ENCODE results near the gene NEO1.
"Not testable (repeated sequence)": the region's sequence is repeated elsewhere in the genome, so short reads cannot be mapped to it uniquely, and the experiment has no call there.

NEO1 gene

DNA sequence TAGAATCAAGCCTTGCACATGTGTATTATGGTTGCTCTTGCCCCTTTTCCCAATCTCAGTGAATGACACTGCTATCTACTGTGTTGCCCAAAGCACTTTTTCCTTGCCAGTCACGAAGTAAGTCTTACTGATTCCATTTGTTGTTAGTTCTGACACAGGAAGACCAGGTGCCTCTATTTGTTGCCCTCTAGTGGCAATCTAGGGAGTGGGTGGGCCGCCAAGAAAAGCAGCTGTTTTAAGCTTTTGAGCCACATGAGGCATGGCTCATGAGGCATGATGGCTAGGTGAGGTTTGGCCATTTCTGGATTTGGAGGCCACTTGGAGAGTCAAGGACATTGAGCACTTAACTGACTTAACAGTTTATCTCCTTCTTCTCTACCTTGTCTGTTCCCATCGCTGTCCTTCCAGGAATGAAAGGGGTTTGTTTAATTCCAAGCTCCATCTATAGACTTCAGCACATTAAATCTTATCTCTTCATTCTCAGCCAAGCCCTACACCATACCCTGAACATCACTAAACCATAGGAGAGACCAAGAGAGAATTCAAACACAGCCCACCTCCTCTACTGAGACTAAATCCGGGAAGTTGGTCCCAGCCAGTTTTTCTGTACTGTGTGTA, 213.4 kb downstream of the NEO1 start:
- DNase-seq (ENCODE audit: low spot score) = peak; percentile 35

DNA sequence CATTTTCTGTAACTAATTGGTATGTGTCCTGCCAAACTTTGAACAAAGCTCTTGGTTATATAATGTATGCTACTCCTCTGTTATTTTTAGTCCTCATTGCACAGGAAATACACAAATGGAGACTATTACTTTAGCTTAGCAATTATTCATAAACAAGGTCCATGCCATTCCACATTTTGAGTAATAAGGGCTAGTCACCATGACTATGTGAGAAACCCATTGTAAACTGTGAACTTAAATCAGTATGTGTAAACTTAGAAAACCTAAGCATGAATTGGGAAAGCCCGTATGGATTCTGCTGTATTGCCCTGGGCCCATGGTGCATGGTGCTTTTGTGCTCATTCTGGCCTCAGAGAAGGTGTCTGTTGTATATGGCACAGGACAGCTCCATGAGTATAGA, 216.2 kb downstream of the NEO1 start:
- DNase-seq (ENCODE audit: low spot score) = no peak

DNA sequence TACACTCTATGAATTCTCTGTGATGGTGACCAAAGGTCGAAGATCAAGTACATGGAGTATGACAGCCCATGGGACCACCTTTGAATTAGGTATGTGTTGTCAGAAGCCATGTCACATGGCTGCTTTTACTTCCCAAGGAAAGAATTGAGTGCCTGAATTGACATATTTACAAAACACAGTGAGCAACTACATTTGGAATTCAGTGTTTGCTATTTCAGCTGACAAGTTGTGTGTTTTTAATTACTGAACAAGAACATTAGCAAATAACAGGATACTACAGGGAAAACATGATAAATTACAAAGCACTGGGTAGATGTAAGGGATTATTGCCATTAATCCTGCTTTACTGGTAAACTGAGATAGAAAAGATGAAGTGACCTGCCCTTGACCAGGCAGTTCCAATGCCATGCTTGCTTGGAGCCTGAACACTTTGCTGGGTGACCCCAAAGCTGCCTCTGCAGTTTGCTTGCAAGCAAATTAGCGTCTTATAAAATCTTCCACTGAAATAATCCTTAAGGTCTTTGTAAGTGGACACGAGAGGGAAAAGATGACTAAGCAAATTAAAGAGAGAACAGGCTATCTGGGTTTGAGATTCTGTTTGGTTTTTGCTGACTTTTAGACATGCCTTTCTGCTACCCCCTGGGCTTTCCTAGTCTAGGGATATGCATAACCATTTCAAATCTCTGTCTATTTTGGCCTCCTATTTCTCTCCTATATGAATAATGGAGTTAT, 218.3 kb downstream of the NEO1 start:
- DNase-seq (ENCODE audit: low spot score) = no peak

DNA sequence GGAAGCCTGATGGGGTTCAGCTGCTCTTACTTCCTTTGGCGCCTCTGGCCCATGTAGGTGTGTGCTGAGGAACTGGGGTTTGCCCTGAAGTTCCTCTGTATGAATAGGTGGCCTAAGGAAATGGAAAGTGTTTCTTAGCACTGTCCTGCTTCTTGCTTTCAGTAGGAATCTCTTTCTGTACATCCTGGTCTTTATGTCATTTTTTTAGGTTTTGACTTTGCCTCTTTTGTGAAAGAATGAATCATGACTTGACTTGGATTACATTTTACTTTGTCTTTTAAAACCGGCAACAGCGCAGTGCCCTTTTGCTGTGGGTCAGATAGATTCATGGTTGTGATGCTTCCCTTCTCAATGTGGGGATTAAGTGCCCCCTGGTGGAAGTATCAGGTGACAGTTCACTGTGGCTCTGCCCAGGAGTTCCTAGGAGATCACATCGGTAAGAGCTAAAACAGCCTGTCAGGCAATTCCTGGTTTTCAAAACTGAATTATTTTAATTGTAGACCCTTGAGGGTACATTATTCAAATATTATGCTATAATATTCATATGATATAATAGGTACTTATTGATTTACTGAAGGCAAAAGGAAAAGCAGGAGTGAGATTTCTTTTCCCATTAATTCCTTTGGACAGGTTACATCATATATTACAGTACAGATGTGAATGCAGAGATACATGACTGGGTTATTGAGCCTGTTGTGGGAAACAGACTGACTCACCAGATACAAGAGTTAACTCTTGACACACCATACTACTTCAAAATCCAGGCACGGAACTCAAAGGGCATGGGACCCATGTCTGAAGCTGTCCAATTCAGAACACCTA, 221.1 kb downstream of the NEO1 start:
- DNase-seq (ENCODE audit: low spot score) = peak; percentile 83

DNA sequence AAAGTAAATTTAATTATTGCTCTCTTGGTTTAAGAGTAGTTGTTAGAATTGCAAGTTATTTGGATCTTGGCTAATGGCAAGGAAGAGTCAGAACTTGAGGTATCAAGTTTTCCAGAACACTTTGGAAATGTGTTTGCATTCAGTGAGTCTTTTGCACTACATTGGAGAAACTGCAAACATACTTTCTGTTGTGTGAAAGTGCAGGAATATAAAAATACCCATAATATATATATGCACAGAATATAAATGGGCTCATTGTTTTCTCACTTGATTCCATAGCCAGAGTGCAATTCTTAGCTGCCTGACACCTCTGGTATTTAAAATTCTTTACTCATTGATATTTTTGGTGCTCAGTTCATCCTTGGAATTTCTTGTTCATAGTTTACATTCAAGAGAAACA, 223.6 kb downstream of the NEO1 start:
- no peak for DNase-seq (ENCODE audit: low spot score)

DNA sequence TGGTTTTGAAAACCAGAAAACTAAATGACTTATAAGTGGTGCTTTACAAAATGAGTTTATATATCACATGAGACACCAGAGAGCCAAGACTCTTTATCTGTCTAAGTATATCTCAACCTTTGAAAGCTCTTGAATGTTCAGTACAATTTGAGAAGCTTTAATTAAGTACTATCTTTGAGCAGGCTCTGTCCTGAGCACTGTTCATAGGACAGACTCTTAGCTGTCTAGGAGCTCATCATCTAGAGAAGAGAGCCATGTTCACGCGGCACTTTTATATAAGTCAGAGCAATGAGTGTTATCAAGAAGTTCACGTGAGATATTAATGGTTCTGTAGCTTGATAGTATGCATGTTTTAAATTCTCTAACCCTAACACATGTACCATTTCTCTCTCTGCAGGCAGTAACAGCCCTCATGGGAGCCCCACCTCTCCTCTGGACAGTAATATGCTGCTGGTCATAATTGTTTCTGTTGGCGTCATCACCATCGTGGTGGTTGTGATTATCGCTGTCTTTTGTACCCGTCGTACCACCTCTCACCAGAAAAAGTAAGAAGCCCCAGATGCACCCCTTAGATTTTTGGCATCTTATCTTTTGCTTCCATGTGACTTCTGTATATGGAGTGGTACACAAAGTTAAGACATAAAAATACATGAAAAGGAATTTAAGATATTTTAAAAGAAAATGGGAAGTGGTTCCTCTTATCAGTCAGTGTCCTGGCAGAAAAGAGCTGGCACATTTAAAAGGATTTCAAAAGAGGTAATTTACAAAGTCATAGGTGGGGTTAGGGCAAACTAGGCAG, 230.5 kb downstream of the NEO1 start:
- no peak for DNase-seq (ENCODE audit: low spot score)

DNA sequence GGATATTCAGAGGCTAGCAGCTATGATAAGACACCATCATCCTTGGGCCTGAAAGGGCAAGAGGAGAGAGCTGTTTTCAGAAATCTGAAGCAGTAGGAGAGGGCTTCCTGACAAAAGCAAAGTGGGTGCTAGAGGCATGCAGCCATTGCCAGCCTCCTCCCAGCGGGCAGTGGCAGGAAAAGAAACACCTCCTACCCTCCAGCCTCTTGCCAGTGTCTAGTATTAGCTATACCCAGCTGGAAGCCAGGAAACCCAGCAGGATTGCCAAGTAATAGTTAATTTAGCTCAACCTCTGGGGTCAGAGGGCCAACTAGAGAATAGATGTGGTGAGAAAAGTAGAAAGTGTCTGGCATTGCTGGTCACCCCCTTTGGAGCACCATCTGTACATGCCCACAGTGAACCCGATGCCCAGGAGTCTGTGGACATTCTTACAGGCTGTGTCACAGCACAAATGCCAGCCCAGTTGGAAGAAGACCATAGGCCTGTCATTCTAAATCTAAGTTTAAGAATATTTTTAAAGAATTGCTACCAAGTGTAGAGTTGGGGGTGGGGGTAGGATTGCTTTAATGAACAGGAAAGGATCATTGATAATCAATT, 231.2 kb downstream of the NEO1 start:
- DNase-seq (ENCODE audit: low spot score) = no peak

DNA sequence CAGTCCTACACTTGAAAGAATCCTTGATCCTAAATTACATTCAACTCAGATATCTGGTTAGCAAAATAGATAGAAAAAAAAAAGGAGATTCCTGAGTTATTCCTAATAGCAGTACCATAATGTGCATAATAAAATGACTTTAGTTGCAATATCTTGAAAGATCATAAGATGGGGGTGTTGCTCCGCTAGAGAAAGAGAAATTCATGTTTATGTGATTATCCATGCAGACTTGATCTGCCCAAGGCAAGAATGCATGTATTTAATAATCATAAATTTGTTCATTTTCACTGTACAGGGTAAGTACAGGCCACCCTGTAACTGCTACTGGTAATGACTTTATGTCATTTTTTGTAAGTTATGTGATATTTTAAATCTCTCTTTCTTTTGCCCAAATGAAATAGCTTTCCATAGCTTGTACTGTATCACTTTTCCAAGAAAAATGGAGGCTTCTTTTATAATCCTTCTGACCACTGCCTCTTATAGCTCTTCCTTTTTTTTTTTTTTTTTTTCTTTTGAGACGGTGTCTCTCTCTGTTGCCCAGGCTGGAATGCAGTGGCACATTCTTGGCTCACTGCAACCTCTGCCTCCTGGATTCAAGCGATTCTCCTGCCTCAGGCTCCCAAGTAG, 231.9 kb downstream of the NEO1 start:
- no peak for DNase-seq (ENCODE audit: low spot score)

DNA sequence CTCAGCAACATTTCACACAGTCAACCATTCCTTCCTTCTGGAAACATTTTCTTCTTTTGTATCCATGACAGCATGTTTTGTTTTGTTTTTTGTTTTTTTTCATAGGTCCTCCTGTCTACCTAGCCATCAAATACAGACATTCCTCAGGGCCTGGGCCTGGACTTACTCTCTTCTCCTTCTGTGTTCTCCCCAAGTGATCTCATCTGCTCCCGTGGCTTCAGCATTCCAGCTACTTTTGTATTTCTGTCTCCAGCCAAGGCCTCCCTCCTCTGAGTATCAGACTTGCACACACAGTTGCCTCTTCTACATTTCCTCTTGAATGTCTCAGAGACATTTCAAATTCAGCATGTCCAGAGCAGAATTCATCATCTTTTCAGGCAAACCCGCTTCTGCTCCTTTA, 234.0 kb downstream of the NEO1 start:
- DNase-seq (ENCODE audit: low spot score) = peak; percentile 54

DNA sequence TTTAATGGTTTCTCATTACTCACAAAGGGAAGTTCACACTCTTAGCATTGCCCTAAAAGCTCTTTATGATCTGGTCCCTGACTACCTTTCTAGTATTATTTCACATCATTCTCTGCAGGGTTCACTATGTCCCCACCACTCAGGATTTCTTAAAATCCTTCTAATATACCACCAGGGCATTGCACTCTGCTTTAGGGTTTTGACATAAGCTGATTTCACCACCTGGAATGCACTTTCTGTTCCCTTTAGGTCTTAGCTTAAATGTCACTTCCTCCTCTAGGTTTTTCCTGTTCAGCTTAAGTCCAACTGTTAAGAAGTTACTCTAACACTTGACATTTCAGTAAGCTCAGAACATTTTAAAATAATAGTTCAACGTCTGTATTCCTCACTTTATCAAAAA, 234.8 kb downstream of the NEO1 start:
- no peak for DNase-seq (ENCODE audit: low spot score)

DNA sequence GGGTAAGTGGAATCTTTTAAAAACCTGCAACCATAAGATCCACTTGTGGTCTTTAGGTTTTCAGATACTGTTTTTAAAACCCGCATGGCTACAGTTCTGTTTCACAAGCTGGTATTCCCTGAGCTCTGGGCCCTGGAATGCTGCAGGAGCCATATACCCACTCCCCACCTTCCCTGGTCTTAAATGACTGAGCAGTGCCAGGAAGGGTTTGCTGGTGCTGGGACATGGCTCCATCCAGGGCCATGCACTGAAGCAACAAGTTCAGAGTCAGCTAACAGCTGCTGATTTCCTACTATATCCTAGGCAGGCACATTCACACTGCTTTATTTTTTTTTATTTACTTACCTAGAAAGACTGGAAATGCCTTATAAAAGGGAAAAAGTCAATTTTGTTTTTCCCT, 239.2 kb downstream of the NEO1 start:
- no peak for DNase-seq (ENCODE audit: low spot score)

DNA sequence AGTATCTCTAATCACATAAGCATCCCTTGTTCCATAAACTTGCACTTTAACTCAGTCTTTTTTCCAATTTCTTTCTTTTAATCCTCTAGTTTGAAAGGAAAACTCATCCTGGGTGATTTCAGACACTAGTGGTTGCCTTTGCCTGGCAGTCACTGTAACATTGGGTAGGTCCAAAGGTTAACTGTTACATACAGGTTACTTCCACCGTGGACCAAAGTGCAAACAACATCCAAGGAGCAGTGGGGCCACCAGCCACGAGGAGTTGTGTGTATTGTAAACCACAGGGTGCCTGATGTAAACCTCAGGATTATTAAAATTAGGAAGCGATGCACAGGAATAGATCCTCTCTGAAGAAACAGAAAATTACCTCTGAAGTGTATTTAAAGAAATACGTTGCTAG, 241.5 kb downstream of the NEO1 start:
- no peak for DNase-seq (ENCODE audit: low spot score)

DNA sequence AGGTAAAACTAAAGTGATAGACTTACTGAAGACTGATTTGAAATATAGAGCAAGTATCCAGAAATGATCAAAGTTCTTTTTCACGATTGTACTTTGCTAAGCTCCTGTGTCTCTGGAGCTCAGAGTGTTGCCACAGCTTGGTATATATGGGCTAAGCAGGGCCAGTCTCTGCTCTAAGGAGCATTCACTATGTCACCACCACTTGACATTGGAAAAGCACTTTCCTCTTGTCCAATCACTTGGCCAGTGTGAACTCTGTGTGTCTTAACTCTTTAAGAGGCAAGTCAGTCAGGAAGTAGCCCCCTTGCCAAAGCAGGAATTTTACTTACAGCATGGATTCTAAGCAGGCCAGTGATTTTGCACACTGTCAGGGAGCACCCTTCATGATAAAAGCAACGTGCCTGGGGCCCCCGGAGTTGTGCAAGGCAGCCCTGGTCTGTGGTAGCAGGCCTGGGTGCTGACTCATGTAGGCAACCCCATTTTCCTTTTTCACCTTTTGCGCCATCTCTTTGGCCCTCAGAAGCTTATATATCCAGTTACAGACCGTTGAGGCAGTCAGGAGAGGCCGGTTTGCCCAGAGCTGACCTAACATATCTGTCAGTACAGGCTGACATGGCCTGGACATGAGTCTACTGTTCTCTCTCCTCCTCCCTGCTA, 243.5 kb downstream of the NEO1 start:
- DNase-seq (ENCODE audit: low spot score) = no peak

DNA sequence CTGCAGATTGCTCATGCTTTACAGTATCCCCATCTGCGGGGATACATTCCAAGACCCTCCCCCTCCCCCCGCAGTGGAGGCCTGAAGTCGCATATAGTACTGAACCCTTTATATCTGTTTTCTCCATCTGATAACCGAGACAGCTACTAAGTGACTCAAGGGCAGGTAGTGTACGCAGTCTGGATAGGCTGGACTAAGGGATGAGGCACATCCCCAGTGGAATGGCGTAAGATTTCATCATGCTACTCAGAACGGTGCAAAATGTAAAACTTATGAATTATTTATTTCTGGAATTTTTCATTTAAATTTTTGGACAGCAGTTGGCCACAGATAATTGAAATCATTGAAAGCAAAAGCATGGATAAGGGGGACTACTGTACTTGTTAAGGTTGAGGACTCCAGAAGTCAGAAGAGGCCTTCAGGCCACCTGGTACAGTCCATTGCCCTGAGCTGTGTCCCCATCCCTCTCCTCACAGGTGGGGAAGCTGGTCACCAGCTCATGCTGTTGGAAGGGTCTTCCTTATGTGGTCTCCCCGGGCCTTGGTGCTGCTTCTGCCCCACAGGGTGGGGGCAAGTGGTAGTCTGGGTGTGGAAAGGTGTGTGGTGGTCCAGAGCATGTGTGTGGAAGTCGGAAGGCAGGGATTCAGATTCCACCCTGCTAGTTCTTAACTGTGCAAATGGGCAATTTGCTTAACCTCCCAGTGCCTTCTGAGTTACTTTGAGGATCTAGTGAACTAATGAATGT, 244.5 kb downstream of the NEO1 start:
- no peak for DNase-seq (ENCODE audit: low spot score)

DNA sequence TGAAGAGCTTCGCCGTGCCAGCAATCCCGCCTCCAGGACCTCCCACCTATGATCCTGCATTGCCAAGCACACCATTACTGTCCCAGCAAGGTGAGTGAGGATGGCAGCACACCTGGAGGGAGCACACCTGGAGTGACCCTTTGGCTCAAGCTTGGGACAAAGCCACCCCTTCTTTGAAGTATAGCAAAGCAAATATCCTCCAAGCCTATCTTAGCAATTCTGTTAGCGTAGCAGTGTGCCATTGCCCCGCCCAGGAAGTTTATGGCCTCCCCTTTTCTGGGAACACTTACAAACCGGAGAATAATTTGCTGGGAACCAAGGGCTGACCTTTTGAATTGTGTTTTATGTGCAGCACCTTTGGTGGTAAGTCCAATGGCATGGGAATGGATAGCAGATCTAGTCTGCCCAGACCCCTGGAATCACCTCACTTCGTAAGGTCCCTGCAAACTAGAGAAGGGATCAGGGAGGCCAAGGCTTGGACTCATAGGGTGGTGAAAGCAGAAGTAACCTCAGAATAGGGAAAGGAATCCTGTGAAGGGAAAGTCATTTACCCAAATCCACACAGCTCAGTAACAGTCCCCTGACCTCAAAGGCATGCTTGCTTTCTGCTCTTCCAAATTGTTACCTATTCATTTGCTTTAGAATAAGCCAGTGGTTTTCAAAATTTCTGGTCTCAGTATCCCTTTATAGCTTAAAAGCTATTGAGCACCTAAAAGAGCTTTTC, 246.4 kb downstream of the NEO1 start:
- DNase-seq (ENCODE audit: low spot score) = no peak

DNA sequence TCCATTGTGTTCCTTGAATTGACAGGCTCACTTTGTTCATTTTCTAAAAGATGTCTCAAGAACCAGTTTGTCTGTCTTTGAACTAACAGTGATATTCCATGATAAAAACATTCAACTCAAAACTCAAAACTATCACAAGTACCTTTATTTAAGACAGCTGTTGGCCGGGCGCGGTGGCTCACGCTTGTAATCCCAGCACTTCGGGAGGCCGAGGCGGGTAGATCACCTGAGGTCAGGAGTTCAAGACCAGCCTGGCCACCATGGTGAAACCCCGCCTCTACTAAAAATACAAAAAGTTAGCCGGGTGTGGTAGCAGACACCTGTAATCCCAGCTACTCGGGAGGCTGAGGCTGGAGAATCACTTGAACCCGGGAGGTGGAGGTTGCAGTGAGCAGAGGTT, 248.0 kb downstream of the NEO1 start:
- not testable (repeated sequence) for DNase-seq (ENCODE audit: low spot score)

DNA sequence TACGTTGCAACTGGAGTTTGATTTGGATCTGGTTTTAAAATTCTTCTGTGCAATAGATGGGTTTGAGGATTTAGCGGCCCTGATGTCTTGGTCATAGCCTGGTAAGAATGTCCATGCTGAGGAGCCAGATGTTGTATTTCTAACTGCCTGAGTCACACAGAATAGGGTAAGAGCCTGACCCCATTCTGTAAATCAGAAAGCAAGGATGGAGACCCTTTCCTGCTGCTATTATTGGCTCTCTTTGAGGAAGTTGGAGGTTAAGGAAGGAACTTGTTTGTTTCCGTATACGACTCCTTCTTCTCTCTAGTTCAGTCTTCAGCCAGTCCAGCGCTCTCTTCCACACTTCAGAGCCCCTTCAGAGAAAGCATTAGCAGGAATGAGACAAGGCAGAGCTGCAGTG, 251.4 kb downstream of the NEO1 start:
- no peak for DNase-seq (ENCODE audit: low spot score)

DNA sequence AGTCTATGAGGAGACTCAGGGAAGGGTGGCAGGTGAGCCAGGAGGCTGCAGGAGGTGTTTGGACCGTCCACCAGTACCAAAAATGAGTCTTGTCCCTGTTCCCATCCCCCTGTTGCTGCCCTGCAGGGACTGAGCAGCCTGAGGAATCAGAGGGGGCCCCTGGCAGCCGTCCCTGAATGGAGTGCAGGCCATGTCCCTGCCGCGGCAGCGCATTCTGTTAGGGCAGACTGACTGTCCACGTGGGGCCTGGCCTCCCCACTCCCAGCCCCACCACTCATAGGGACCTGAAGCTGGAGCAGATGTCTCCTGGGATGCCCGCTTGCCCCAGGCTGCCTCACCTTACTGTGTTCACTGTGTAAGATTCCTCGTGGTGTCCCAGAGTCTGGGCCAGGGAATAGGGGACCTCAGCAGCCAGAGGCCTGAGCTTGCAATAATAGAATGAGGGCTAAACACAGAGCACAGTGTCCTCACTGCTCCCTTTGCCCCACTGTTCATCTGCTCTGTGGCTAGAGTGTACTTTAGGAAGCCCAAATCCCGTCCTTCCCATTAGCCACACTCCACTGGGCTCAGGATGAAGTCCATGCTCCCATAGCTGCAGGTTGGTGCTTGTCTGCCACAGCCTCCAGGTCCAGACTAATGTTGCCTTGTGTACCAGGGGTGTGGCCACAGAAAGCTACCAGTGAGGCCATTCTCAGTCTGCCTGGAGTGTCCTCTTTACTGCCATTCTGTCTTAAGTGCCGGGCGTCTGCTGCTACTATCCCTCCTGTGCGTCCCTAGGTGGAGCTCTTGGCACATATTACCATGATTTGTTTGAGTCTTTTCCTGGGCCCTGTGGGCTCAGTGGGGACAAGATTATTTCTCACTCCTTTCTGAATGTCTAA, 253.3 kb downstream of the NEO1 start:
- DNase-seq (ENCODE audit: low spot score) = peak; percentile 78

DNA sequence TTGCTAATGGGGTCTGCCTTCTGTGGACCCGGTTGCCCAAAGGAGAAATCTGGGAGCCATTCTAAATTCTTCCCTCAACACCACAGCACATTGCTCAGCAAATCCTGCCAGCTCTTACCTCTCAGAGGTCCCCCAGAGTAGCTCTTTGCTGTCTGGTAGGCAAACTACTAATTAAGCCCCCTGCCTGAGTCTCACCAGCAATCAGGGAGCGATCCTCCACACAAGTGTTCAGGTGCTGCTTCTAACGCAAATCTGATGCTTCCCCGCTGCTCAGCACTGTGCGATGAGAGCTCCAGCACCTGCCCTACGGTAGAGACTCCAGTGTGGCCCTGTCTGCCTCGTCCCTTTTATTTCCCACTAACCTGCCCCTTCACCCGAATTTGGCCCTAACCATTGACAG, 256.0 kb downstream of the NEO1 start:
- DNase-seq (ENCODE audit: low spot score) = no peak
